ENCODE results near the gene MCUR1. TPM values are rescaled to one million over a fixed set of nuclear protein-coding genes. Genes with fewer than 3 reads are reported as not detected.

Gene MCUR1
- total RNA-seq, 1 donor from 2014 or later, result 22.7 TPM

DNA sequence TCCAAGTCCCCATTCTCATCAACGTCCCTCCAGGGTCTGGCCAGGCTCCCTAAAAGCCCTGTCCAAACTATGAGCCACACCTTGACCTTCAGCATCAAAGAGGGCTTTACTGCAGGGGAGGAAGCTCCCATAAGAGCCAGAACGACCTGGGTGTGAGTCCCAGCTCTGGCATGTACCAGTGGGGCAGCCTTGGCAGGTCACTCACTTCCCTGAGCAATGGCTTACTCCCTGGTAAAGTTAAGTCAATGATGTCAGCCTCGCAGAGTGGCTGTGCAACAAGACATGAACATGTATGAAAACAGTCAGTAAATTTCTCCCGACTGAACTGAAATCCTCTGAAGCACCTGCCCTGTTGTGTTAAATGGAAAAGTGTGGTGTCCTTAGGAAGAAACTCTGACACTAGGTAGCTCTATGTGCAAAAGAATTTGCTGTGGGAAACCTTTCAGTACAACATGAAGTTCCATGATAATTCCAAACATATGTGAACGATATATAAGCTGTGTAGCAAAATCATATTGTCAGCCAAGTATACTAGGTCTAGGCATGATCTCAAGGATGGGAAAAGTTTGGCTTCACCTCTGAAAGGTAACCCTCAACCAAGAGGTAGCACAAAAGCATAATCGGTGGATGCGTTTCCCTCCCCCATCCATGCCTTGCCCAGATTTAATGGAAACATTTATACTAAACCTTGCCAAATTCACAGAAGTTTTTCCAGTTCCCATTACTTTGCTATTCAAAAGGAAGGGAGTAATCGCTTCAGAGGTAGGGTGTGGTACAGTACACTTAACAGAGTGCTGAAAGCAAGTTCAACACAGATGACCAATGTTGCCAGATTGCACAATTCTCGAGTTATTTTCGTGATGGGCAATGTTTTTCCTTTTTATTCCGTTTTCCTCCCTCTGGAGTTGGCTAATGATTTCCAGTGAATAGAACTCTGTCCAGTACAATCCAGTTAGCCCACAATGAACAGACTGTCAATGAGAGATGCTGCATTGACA is 53.8 kb downstream of the MCUR1 start:
- intact Hi-C loops (cut with DNase I), result no loop called here
- DNase-seq (ENCODE audit: low spot score) (no peak), ATAC-seq (peak; percentile 95)

DNA sequence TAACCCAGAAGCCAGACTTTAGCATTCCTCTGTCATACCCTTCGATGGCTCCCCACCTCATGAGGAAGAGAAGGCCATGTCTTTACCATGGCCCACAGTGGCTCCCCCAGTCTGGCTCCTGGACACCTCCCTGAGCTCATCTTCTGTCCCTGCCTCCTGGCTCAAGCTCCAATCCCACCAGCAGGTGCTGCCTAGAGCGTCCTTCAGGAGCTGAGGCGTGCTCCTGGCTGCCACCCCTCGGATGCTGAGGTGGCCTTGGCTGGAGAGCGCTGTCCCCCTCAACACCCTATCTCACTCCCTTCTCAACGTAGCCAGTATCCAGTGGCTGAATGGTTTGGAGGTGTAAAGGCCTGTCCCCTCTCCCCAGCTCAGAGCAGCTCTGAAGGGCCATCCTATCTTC is 55.3 kb downstream of the MCUR1 start:
- ATAC-seq (no peak), DNase-seq (ENCODE audit: low spot score) (no peak)
- intact Hi-C loops (cut with DNase I), result no loop called here

DNA sequence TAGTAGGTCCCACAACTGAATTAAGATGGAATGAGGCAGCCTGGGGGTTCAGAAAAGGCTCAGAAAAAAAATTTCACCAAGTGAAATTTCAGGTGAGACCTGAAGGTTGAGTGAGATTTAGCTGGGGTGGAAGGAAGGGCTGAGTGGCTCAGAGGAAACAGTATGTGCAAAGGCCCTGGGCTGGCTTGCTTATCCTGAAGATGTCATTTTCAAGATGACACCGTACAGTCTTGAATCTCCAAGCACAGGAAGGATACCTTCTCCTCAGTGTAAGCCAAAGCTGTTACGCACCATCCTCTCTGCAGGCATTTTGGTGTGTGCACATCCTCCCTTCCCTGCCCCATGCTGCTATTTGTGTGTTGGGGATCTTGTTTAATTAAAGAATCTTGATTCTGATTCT is 59.7 kb downstream of the MCUR1 start:
- intact Hi-C loops (cut with DNase I), result no loop called here
- DNase-seq (ENCODE audit: low spot score) (no peak), ATAC-seq (no peak)

DNA sequence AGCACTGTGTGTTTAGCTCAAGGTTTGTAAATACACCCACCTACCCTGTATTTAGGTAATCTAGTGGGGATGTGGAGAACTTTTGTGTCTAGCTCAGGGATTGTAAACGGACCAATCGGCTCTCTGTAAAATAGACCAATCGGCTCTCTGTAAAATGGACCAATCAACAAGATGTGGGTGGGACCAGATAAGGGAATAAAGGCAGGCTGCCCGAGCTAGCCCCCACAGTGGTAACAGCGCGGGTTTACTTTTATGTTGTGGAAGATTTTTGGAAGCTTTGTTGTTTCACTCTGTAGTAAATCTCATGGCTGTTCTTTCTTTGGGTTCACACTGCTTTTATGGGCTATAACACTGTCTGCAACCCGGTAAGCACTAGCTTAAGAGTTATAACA is 70.6 kb downstream of the MCUR1 start:
- no peak for ATAC-seq
- intact Hi-C loops (cut with DNase I), result no loop called here
- no peak for DNase-seq (ENCODE audit: low spot score)

- DNase-seq (ENCODE audit: low spot score) (no peak), ATAC-seq (no peak)
- intact Hi-C loops (cut with DNase I), result no loop called here
These were observed 71.2 kb downstream of the MCUR1 start for GRCh38 chr6:13742961-13743735.

DNA sequence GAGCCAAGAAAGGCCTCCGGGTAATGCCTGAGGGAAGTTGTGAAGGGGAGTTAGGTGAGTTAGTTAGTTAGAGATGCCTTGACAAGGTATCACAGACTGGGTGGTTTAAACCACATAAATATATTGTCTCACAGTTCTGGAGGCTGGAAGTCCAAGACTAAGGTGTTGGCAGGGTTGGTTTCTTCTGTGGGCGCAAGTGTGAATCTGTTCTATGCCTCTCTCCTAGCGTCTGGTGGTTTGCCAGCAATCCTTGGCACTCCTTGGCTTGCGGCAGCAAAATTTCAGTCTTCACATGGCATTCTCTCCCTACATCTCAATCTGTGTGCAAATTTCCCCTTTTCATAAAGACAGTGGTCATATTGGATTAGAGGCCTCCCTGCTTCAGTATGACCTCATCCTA is 73.0 kb downstream of the MCUR1 start:
- intact Hi-C loops (cut with DNase I), result no loop called here
- no peak for ATAC-seq
- no peak for DNase-seq (ENCODE audit: low spot score)

Other genes starting within 250 kb of the MCUR1 start
- 15.9 TPM for gene SIRT5, start 240.0 kb downstream of the MCUR1 start, total RNA-seq
- 59.2 TPM for gene NOL7, start 199.2 kb downstream of the MCUR1 start, total RNA-seq
- 41.8 TPM for gene RANBP9, start 102.7 kb downstream of the MCUR1 start, total RNA-seq
- gene RNF182, start 110.4 kb upstream of the MCUR1 start, total RNA-seq, result 0.49 TPM

Data from sciatic nerve (tissue), 2 donors.